NT2/D1 (cell line): ENCODE measurements around the gene SLC9A1.

Experiments
- YY1 ChIP-seq: IDR thresholded peaks from 2 replicates; pipeline ENCODE4 v1.6.1; 2011; ENCODE audit not compliant: insufficient read length, insufficient read depth
- ZNF274 ChIP-seq: IDR thresholded peaks from 2 replicates; pipeline ENCODE4 v1.6.1; 2011; ENCODE audit warnings: mild to moderate bottlenecking, low read depth, low read length

GRCh38 chr1:27058966-27059669 lies 95.8 kb downstream of the SLC9A1 start:
- TF ChIP-seq YY1, result no peak
- TF ChIP-seq ZNF274, result no peak
